IMR-90 (cell line): ENCODE data around the gene CPN2. TPM values are rescaled to one million over a fixed set of nuclear protein-coding genes. Genes with fewer than 3 reads are reported as not detected.

Experiments
- ATAC-seq: fragments of 200-7000 bp; cut with Tn5 transposase; 2 replicates; pipeline ENCODE4 v1.9.1; 2020; ENCODE audit warnings: low read depth, mild to moderate bottlenecking, moderate library complexity
- BruUV-seq: library from RNA; stranded (reverse); fragments of 400-500 nt; replicated peaks from 2 replicates; lab custom pipeline; 2021; lab: Mats Ljungman, UMichigan
- CTCF ChIA-PET: fragments of 300-600 bp; formaldehyde crosslinking; extraction: SDS; loops from one replicate; lab custom pipeline; 2021; ENCODE audit warnings: antibody characterized with exemption; lab: Yijun Ruan, JAX
- POLR2A ChIA-PET: fragments of 300-600 bp; sonication (Branson Sonifier 250); formaldehyde crosslinking; loops from one replicate; lab custom pipeline; 2022; ENCODE audit warnings: antibody characterized with exemption; ENCODE audit not compliant: unreplicated experiment; lab: Charles Lee
- DNase-seq: peaks from one replicate; pipeline ENCODE4 v3.0.0; 2013
- H2AFZ ChIP-seq: replicated peaks from 2 replicates; pipeline ENCODE3; 2013; ENCODE audit warnings: low read length, mild to moderate bottlenecking; ENCODE audit not compliant: poor library complexity
- H2AK5ac ChIP-seq: 2 replicates; pipeline ENCODE4 v1.6.1; 2013; ENCODE audit warnings: low read depth, low read length, inconsistent platforms
- H2AK9ac ChIP-seq: replicated peaks from 2 replicates; pipeline ENCODE3; 2013; ENCODE audit warnings: mild to moderate bottlenecking, low read depth, low read length, moderate library complexity; ENCODE audit not compliant: poor library complexity
- H2BK120ac ChIP-seq: 2 replicates; pipeline ENCODE4 v1.6.1; 2013; ENCODE audit warnings: low read depth, low read length, inconsistent platforms
- H2BK15ac ChIP-seq: 3 replicates; pipeline ENCODE4 v1.6.1; 2013; ENCODE audit warnings: low read depth, low read length, inconsistent platforms
- H2BK20ac ChIP-seq: 2 replicates; pipeline ENCODE4 v1.6.1; 2013; ENCODE audit warnings: low read depth, mild to moderate bottlenecking, inconsistent platforms, low read length, moderate library complexity
- H2BK5ac ChIP-seq: 2 replicates; pipeline ENCODE4 v1.6.1; 2013; ENCODE audit warnings: mild to moderate bottlenecking, low read depth, low read length, inconsistent platforms; ENCODE audit not compliant: poor library complexity, severe bottlenecking
- H3K14ac ChIP-seq: replicated peaks from 2 replicates; pipeline ENCODE4 v1.6.1; 2013; ENCODE audit warnings: low read depth, low read length, inconsistent platforms
- H3K18ac ChIP-seq: 2 replicates; pipeline ENCODE4 v1.6.1; 2013; ENCODE audit warnings: low read depth, low read length, control low read depth
- H3K23ac ChIP-seq: 2 replicates; pipeline ENCODE4 v1.6.1; 2013; ENCODE audit warnings: low read depth, low read length, inconsistent platforms
- H3K27ac ChIP-seq: 2 replicates; pipeline ENCODE4 v1.5.1; 2013; ENCODE audit warnings: mild to moderate bottlenecking, control low read depth, low read length; ENCODE audit not compliant: insufficient read depth
- H3K27me3 ChIP-seq: 2 replicates; pipeline ENCODE4 v1.6.1; 2013; ENCODE audit warnings: low read length; ENCODE audit not compliant: control insufficient read depth, insufficient read depth
- H3K36me3 ChIP-seq: 2 replicates; pipeline ENCODE4 v1.6.1; 2013; ENCODE audit warnings: low read length, mixed read lengths; ENCODE audit not compliant: control insufficient read depth, insufficient read depth
- H3K4ac ChIP-seq: 2 replicates; pipeline ENCODE4 v1.6.1; 2013; ENCODE audit warnings: low read depth, low read length, inconsistent platforms
- H3K4me1 ChIP-seq: 2 replicates; pipeline ENCODE4 v1.6.1; 2013; ENCODE audit warnings: low read length, mixed read lengths; ENCODE audit not compliant: control insufficient read depth, insufficient read depth
- H3K4me2 ChIP-seq: 2 replicates; pipeline ENCODE4 v1.6.1; 2013; ENCODE audit warnings: low read depth, mild to moderate bottlenecking, control low read depth, low read length, moderate library complexity
- H3K4me3 ChIP-seq: 2 replicates; pipeline ENCODE4 v1.5.1; 2013; ENCODE audit warnings: low read depth, mild to moderate bottlenecking, control low read depth, low read length, moderate library complexity; ENCODE audit not compliant: insufficient read depth
- H3K56ac ChIP-seq: 2 replicates; pipeline ENCODE4 v1.6.1; 2013; ENCODE audit warnings: low read length, inconsistent platforms; ENCODE audit not compliant: insufficient read depth; ENCODE audit errors: extremely low read depth
- H3K79me1 ChIP-seq, 2 experiments: 2 replicates each; pipeline ENCODE4 v1.6.1; 2013; ENCODE audit warnings: low read length in 2 of 2, inconsistent platforms in 1 of 2, low read depth in 1 of 2
- H3K9ac ChIP-seq: 2 replicates; pipeline ENCODE4 v1.6.1; 2013; ENCODE audit warnings: low read depth, low read length, control low read depth
- H3K9me1 ChIP-seq: 2 replicates; pipeline ENCODE4 v1.6.1; 2013; ENCODE audit warnings: low read length, inconsistent platforms; ENCODE audit not compliant: insufficient read depth
- H3K9me3 ChIP-seq: 2 replicates; pipeline ENCODE4 v1.6.1; 2013; ENCODE audit warnings: low read length; ENCODE audit not compliant: control insufficient read depth, insufficient read depth
- H4K20me1 ChIP-seq: 2 replicates; pipeline ENCODE4 v1.6.1; 2013; ENCODE audit warnings: low read length, inconsistent platforms; ENCODE audit not compliant: insufficient read depth
- H4K5ac ChIP-seq: 2 replicates; pipeline ENCODE4 v1.6.1; 2013; ENCODE audit warnings: mild to moderate bottlenecking, low read depth, low read length, control low read depth
- H4K8ac ChIP-seq, 2 experiments: 2 replicates each; pipeline ENCODE4 v1.6.1; 2013; ENCODE audit warnings: low read depth in 2 of 2, low read length in 2 of 2, control low read depth in 1 of 2, inconsistent platforms in 1 of 2
- H4K91ac ChIP-seq: 2 replicates; pipeline ENCODE4 v1.6.1; 2013; ENCODE audit warnings: low read depth, low read length, inconsistent platforms; ENCODE audit not compliant: insufficient read depth
- FOS ChIP-seq: fragments of 150-350 bp; IDR thresholded peaks from 2 replicates; pipeline ENCODE4 v1.6.1; 2016; ENCODE audit warnings: low read depth, low read length
- MAFK ChIP-seq: IDR thresholded peaks from 2 replicates; pipeline ENCODE4 v1.6.1; 2012; ENCODE audit warnings: low read depth, low read length, improper control_type of control experiment
- NFE2L2 ChIP-seq: fragments of 150-350 bp; IDR thresholded peaks from 2 replicates; pipeline ENCODE4 v1.6.1; 2016; ENCODE audit warnings: low read depth, mild to moderate bottlenecking, low read length
- WGBS, 2 experiments: methylation state at CpG; one replicate each; pipeline versions ENCODE4 v1.1.5 to v1.1.7; 2013; ENCODE audit warnings: missing lambda C conversion rate in 2 of 2; ENCODE audit not compliant: insufficient read length in 1 of 2; ENCODE audit errors: extremely low coverage in 2 of 2; 5-methylcytosine and 5-hydroxymethylcytosine counted together
- dilution Hi-C: fragments of 300-500 bp; cut with HindIII; formaldehyde crosslinking; loops from one replicate; pipeline ENCODE4 v1.14.3; 2018; ENCODE audit warnings: low sequenced_read_pairs; ENCODE audit not compliant: unreplicated experiment
- in situ Hi-C: fragments of 300-500 bp; cut with MboI; formaldehyde crosslinking; loops from 3 replicates; pipeline ENCODE4 v1.14.3; 2019; ENCODE audit warnings: low sequenced_read_pairs, inconsistent platforms, mixed read lengths
- intact Hi-C: fragments of 100-400 bp; cut with micrococcal nuclease; formaldehyde crosslinking; loops from 2 replicates; pipeline ENCODE4 v1.10.0; 2022
- polyA plus RNA-seq, 3 experiments: library from polyadenylated mRNA; depleted of rRNA; stranded (reverse); fragments of >200 nt; gene quantifications; 2 replicates each; pipeline ENCODE4 v1.2.3, GENCODE V29; 2012; ENCODE audit warnings: low replicate concordance in 1 of 3
- total RNA-seq: library from RNA; depleted of rRNA; stranded (reverse); fragments of >200 nt; gene quantifications from 2 replicates; pipeline ENCODE4 v1.2.3, GENCODE V29; 2012

CPN2 gene
- total and polyA plus RNA-seq, 2 of the 4 experiments (the other 2 are of a cell fraction), result 0.07 TPM; not detected in 1

DNA sequence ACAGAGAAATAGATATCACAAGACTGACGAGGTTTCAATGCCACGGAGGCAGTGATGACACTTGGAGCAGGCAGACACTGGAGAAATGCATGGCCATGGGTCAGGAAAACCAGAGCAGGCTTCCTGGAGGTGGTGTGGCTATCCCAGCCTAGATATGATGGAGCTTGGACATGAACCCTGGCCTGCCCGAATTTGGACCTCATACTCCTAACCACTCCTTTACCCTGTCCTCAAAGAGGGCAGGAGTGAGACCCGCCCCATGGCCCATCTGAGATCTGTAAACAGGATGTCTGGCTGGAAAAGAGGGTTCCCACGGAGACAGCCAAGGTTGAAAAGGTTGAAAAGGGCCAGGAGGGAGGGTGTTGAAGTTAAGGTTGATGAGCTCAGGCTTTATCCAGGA, 31.0 kb downstream of the CPN2 start:
- WGBS, 2 experiments, result 65% methylated on average over 2 of the region's 5 CpGs; no CpG with 5 or more reads in 1 of the 2 experiments
- Histone ChIP-seq H3K18ac (no peak overlapping the region), H4K20me1 (no peaks in the 10 kb centered on the region; the same call in 1 of the 2 replicates), H2AFZ (no peak overlapping the region), H2BK5ac (no peak overlapping the region), H3K4me3 (no peak overlapping the region), H3K23ac (no peak overlapping the region), H3K36me3 (no peaks in the 10 kb centered on the region), H4K8ac (no peak overlapping the region), H2AK9ac (peak overlapping the region; percentile 38), H3K4ac (no peak overlapping the region), H3K27ac (no peak overlapping the region), H3K9ac (no peak overlapping the region), H2BK120ac (no peak overlapping the region), H3K4me2 (no peak overlapping the region), H4K5ac (no peak overlapping the region), H2BK20ac (no peak overlapping the region), H3K9me1 (peaks cover 11% of the 10 kb centered on the region), H3K56ac (no peak overlapping the region), H3K9me3 (peaks cover 12% of the 10 kb centered on the region), H3K14ac (no peak overlapping the region), H4K91ac (no peak overlapping the region), H3K27me3 (peaks cover 24% of the 10 kb centered on the region), H3K4me1 (peaks cover 7% of the 10 kb centered on the region), H2AK5ac (no peak overlapping the region), H2BK15ac (no peak overlapping the region), H3K79me1 (no peaks in the 10 kb centered on the region; a peak in 1 of 4 replicates)
- dilution Hi-C loops, result no loop called here
- ATAC-seq, result no peak
- TF ChIP-seq NFE2L2 (no peak), MAFK (no peak), FOS (no peak)
- BruUV-seq, result no TSS peak
- intact Hi-C loops, result no loop called here
- in situ Hi-C loops, result no loop called here
- no peak for DNase-seq
- CTCF ChIA-PET, result no interaction called here
- POLR2A ChIA-PET, result no interaction called here
